ENCODE results near the gene PTPRN2. TPM values are rescaled to one million over a fixed set of nuclear protein-coding genes. Genes with fewer than 3 reads are reported as not detected.

PTPRN2 gene
- total RNA-seq, 1 experiment from 2014 or later, result not detected

GRCh38 chr7:158028290-158028941 is 559.2 kb downstream of the PTPRN2 start:
- H3K4me2 ChIP-seq, result no peak overlapping the region
- no peaks in the 10 kb centered on the region for H3K9me3 ChIP-seq (ENCODE audit: insufficient read depth, low read depth)
- H3K36me3 ChIP-seq (ENCODE audit: low read depth), result no peaks in the 10 kb centered on the region
- BruUV-seq (replicated peaks), result no TSS peak
- POLR2A ChIA-PET (ENCODE audit: unreplicated experiment), result no interaction called here
- H3K79me2 ChIP-seq (ENCODE audit: low read depth), result no peaks in the 10 kb centered on the region
- H3F3A ChIP-seq (ENCODE audit: insufficient read depth, low read depth), result no peaks in the 10 kb centered on the region
- intact Hi-C loops (cut with micrococcal nuclease; ENCODE audit: unreplicated experiment), result no loop called here
- no peaks in the 10 kb centered on the region for H3K9me2 ChIP-seq (ENCODE audit: insufficient read depth)
- no peak for TF ChIP-seq EZH2 (IDR thresholded peaks at IDR 0.05; ENCODE audit: low read depth)
- TF ChIP-seq, protein P1, sequence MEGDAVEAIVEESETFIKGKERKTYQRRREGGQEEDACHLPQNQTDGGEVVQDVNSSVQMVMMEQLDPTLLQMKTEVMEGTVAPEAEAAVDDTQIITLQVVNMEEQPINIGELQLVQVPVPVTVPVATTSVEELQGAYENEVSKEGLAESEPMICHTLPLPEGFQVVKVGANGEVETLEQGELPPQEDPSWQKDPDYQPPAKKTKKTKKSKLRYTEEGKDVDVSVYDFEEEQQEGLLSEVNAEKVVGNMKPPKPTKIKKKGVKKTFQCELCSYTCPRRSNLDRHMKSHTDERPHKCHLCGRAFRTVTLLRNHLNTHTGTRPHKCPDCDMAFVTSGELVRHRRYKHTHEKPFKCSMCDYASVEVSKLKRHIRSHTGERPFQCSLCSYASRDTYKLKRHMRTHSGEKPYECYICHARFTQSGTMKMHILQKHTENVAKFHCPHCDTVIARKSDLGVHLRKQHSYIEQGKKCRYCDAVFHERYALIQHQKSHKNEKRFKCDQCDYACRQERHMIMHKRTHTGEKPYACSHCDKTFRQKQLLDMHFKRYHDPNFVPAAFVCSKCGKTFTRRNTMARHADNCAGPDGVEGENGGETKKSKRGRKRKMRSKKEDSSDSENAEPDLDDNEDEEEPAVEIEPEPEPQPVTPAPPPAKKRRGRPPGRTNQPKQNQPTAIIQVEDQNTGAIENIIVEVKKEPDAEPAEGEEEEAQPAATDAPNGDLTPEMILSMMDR (conservative IDR thresholded peaks at IDR 0.05), result no peak
- no peak overlapping the region for H3K27ac ChIP-seq
- H3K4me3 ChIP-seq, result no peak overlapping the region
- H4K20me1 ChIP-seq (ENCODE audit: insufficient read depth), result no peaks in the 10 kb centered on the region
- DNase-seq, result no peak
- H3K27me3 ChIP-seq (ENCODE audit: insufficient read depth, low read depth), result peaks cover 100% of the 10 kb centered on the region
- no peak overlapping the region for H2AFZ ChIP-seq
- CTCF ChIA-PET, result no interaction called here
- no peaks in the 10 kb centered on the region for H3K4me1 ChIP-seq (replicated peaks; ENCODE audit: insufficient read depth)

GRCh38 chr7:158027646-158028045 is 560.0 kb downstream of the PTPRN2 start:
- no peak for DNase-seq
- Histone ChIP-seq H3F3A (ENCODE audit: insufficient read depth, low read depth) (no peaks in the 10 kb centered on the region), H3K4me2 (no peak overlapping the region), H3K36me3 (ENCODE audit: low read depth) (no peaks in the 10 kb centered on the region), H3K4me3 (no peak overlapping the region), H3K9me2 (ENCODE audit: insufficient read depth) (no peaks in the 10 kb centered on the region), H2AFZ (no peak overlapping the region), H3K79me2 (ENCODE audit: low read depth) (no peaks in the 10 kb centered on the region), H3K27ac (no peak overlapping the region), H4K20me1 (ENCODE audit: insufficient read depth) (no peaks in the 10 kb centered on the region), H3K4me1 (replicated peaks; ENCODE audit: insufficient read depth) (no peaks in the 10 kb centered on the region), H3K9me3 (ENCODE audit: insufficient read depth, low read depth) (no peaks in the 10 kb centered on the region), H3K27me3 (ENCODE audit: insufficient read depth, low read depth) (peaks cover 100% of the 10 kb centered on the region)
- ChIA-PET POLR2A (ENCODE audit: unreplicated experiment) (no interaction called here), CTCF (no interaction called here)
- intact Hi-C loops (cut with micrococcal nuclease; ENCODE audit: unreplicated experiment), result no loop called here
- BruUV-seq (replicated peaks), result no TSS peak
- TF ChIP-seq, protein P1 (conservative IDR thresholded peaks at IDR 0.05), result no peak
- TF ChIP-seq EZH2 (IDR thresholded peaks at IDR 0.05; ENCODE audit: low read depth), result no peak; the same call in 1 of the 2 replicates

DNA sequence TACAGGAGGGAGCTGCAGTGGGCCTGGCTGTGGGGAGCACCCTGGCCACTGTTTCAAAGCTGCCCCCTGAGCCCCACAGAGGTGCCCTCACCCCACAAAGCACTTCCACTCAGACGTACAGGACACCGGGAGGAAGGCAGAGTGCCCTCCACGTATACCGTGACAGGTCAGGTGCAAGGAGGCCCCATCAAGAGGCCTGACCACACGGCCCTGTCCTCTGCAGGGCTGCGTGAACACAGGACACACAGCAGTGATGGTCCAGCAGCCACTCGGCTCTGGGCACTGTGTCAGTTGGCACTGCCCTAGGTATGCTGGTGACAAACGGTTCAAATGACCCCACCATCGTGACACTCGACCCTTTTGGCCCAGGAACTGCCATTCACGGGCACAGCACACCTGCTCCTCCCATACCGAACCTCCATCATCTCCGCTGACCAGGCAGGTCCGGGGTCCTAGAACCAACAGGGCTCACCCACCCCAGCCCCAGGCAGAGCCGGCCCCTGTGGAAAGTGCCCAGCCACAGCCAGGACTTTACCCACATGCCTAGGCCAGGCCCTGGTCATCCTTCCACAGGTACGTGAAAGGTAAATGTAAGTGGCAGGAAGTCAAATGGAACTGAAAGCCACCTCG is 560.9 kb downstream of the PTPRN2 start:
- no peak for DNase-seq
- Histone ChIP-seq H3K4me2 (no peak overlapping the region), H4K20me1 (ENCODE audit: insufficient read depth) (no peaks in the 10 kb centered on the region), H3K79me2 (ENCODE audit: low read depth) (no peaks in the 10 kb centered on the region), H3K4me3 (no peak overlapping the region), H2AFZ (no peak overlapping the region), H3K4me1 (replicated peaks; ENCODE audit: insufficient read depth) (no peaks in the 10 kb centered on the region), H3F3A (ENCODE audit: insufficient read depth, low read depth) (no peaks in the 10 kb centered on the region), H3K27me3 (ENCODE audit: insufficient read depth, low read depth) (peaks cover 100% of the 10 kb centered on the region), H3K36me3 (ENCODE audit: low read depth) (no peaks in the 10 kb centered on the region), H3K9me2 (ENCODE audit: insufficient read depth) (no peaks in the 10 kb centered on the region), H3K27ac (no peak overlapping the region), H3K9me3 (ENCODE audit: insufficient read depth, low read depth) (no peaks in the 10 kb centered on the region)
- BruUV-seq (replicated peaks), result no TSS peak
- intact Hi-C loops (cut with micrococcal nuclease; ENCODE audit: unreplicated experiment), result no loop called here
- ChIA-PET POLR2A (ENCODE audit: unreplicated experiment) (no interaction called here), CTCF (no interaction called here)
- TF ChIP-seq EZH2 (IDR thresholded peaks at IDR 0.05; ENCODE audit: low read depth), result no peak
- TF ChIP-seq, protein P1 (conservative IDR thresholded peaks at IDR 0.05), result no peak

Measured in PC-9 (cell line).